Stimulated activated CD8-positive, alpha-beta memory T cell treated with anti-CD3 and anti-CD28 coated beads, Interleukin-15, amount 100 ng/mL, for 4 hours (primary cell): Measurements from ENCODE around the gene GSTT2B.
"Not testable (repeated sequence)": the region's sequence is repeated elsewhere in the genome, so short reads cannot be mapped to it uniquely, and the experiment has no call there.

Experiments used
- DNase-seq, 2 donors: peaks; one replicate each; pipeline ENCODE4 v3.0.0-alpha.2; 2020; ENCODE audit warnings: low read depth in 2 of 2

Gene GSTT2B

GRCh38 chr22:23947391-23947790 is 13.6 kb downstream of the GSTT2B start:
- not testable (repeated sequence) for DNase-seq

DNA sequence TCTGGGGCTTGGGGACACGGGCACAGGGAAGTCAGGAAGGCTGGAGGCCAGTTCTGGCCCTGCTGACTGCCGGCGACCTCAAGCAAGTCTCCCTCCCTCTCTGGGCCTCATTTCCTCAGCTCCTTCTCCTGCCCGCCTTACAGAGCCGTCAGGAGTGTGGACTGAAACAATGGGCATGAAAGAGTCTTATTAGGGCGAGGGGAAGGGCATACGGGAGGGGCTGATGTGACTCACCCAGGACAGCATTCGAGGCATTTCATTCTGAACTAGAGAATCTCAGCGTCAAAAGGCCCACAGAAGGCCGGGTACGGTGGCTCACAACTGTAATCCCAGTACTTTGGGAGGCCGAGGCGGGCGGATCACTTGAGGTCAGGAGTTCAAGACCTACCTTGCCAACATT is 20.8 kb downstream of the GSTT2B start:
- DNase-seq, result not testable (repeated sequence)

GRCh38 chr22:23939017-23939357 is 22.0 kb downstream of the GSTT2B start:
- no peak for DNase-seq

DNA sequence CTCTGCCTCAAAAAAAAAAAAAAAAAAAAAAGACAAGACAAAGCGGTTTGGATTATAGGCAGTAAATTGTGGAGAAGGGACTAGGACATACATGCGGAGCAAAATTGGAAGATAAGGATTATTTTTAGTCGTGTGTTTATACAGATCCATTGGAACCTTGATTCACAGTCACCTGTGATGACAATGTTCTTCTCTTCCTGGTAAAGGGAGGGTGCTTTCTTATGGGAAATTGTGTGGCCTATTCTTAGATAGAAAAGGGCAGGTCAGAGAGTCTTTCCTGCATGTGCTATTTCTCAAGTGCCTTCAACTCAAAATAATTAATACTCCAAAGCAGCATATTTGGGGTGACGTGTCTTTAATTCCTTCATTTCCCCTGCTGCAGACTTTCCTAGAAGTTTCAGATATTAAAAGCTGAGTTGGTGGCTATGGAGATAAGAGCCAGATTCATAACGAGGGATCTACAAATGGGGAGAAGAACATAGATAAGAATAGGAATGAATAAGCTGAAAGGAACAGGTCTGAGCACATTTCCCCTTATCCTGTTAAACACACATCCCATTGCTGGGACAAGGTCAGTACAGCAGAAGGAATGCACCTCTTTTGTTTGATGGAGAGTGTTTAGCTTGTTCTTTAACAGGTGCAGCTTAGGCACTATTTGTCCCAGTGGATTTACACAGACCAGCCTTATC is 22.5 kb downstream of the GSTT2B start:
- DNase-seq, result no peak

- DNase-seq, result no peak
Observed at GRCh38 chr22:23926561-23926960, 34.4 kb downstream of the GSTT2B start.

DNA sequence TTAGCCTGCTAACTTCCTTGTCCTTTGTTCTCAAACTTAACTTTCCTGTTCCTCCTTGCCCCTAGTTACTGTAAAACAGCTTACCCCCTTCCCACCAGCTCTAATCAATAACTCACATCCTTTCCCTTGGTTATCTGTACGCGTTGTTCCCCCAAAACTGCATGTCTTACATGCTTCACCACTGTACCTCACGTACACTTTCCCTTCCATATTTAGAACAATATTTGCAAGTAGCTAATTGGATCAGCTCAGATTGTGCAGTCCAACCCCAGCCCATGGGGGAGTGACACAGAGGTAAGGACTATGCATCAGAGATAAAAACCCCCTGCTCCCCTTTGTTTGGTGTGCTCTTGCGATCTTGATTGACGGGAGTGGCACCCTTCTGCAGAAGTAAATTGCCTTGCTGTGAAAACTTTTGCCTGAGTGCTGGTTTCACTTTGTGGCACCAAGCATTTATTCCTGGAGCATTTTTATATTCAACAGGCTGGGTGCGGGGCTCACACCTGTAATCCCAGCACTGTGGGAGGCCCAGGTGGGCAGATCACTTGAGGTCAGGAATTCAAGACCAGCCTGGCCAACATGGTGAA is 35.9 kb downstream of the GSTT2B start:
- no peak for DNase-seq

DNA sequence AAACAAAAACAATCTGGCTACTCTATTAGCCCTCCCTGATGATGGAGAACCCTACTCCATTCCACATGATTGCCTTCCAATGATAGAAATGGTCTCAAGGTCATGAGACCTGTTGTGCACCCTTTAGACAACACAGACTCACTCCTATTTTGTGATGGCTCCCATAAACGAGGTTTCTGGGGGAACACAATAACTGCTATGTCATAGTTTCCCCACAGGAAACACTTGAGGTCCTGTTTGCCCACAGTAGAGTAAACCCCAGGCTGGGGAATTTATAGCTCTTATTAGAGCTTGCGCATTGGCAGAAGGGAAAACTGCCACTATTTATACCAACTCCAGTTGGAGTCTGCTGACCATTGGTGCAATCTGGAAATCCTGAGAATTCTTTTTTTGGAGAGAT is 38.1 kb downstream of the GSTT2B start:
- DNase-seq, result no peak

GRCh38 chr22:23921586-23922201 is 39.3 kb downstream of the GSTT2B start:
- not testable (repeated sequence) for DNase-seq

GRCh38 chr22:23920267-23920611 is 40.8 kb downstream of the GSTT2B start:
- not testable (repeated sequence) for DNase-seq

DNA sequence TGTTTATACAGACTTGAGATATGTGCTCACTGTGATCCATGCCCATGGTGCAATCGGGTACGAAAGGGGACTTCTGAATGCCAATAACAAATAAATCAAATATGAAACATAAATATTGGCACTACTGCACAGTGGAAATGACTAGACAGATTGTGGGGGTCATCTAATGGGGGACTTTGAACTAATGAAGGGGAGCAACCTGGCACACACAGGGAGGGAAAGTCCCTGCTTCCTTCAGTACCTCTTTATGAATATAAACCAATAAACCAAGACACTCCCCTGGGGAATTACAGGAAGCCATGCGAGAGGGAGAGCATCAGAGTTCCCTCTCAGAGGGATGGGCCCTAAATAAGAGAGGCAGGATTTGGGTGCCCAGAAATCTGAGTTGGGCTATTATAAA is 45.7 kb downstream of the GSTT2B start:
- no peak for DNase-seq

GRCh38 chr22:23913661-23914353 is 47.2 kb downstream of the GSTT2B start:
- DNase-seq, result peak; percentile 96 to 99

- no peak for DNase-seq
Observed at GRCh38 chr22:23913306-23913660, 47.7 kb downstream of the GSTT2B start.

GRCh38 chr22:23912293-23912903 is 48.6 kb downstream of the GSTT2B start:
- DNase-seq, result no peak

DNA sequence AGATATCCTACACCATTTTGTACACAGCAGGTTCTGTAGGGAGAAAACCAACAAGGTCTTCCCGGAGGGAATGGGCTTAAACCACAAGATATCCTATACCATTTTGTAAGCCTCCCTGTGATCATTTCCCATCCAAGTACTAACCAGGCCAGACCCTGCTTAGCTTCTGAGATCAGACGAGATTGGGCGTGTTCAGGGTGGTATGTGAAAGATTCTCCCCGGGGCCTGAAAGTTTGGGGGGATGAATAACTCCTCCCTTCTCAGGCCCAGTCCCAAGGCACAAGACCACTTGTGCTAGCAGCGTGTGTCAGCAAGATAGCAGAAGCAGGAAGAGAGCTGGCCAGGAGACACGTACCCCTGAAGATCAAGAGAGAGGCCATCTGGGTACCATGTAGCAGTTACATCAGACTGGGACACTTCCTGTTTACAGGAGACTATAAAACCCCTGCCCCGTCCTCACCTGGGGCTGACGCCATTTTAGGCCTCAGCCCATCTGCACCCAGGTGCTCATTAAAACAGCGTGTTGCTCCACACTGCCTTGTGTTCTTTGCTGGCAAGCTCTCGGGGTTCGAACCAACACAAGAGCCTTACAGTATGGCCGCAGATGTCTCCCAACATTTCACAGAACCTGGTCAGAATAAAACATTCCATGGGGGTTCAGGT is 49.5 kb downstream of the GSTT2B start:
- no peak for DNase-seq

DNA sequence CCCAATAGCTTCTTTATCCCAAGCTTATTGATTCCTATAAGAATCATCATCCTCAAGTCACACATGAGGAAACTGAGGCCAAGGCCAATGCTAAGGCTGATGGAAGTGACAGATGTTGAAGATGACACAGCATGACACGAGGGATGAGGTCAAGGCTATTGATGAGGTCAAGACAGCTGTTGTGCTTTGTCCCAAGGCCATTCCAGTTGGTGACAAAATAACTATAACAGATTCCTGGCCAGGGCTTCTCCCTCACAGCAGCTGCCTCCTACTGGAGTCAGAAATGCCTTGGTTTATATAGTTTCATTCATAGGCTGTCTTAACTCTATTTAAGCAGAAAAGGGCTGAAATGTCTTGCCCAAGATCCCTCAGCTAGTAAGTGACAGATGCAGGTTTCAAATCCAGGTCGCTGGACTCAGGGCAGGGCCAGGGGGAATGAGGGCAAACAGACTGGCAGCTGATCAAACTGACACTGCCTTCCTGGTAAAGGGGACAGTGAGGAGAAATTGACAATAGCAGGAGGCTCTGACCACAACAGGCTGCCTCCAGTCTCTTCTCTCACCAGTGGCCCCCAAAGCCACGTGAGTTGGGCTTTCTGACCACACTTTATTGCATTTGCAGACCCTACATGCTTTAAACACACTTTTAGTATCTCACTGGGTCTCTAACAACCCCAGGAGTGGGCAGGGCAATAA is 50.4 kb downstream of the GSTT2B start:
- DNase-seq, result no peak

GRCh38 chr22:23909296-23909898 is 51.6 kb downstream of the GSTT2B start:
- DNase-seq, result no peak

GRCh38 chr22:23908587-23909205 is 52.3 kb downstream of the GSTT2B start:
- no peak for DNase-seq

- not testable (repeated sequence) for DNase-seq
Observed at GRCh38 chr22:23907423-23907822, 53.6 kb downstream of the GSTT2B start.
